ENCODE results near the gene NFIA. TPM values are rescaled to one million over a fixed set of nuclear protein-coding genes. Genes with fewer than 3 reads are reported as not detected.

NFIA gene
- total RNA-seq, 1 donor from 2014 or later = 68.1 TPM

- DNase-seq = no peak
Measured at GRCh38 chr1:61337037-61337436, 254.7 kb downstream of the NFIA start.

GRCh38 chr1:61337441-61337951 lies 255.1 kb downstream of the NFIA start:
- DNase-seq = peak; percentile 43

- DNase-seq = peak; percentile 95
Measured at GRCh38 chr1:61337981-61338848, 255.9 kb downstream of the NFIA start.

DNA sequence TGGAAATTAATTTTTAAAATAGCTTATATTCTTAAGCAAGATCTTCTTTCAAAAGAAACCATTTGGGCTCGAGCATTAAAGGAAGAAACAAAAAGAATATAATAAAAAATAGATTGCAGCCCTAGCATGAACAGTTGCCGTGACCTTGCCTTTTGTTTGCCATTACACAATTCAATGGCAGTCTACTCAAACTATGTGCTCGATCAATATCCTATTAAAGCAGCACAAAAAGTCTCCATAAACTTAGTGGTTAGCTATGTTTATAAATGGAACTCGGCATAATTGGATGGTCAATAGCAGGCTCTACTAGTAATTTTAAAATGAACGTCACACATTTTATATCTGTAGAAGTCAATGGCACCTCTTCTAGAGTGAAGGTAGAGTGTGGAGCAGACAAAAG lies 256.5 kb downstream of the NFIA start:
- no peak for DNase-seq

- DNase-seq = no peak
Measured at GRCh38 chr1:61341426-61341825, 259.1 kb downstream of the NFIA start.

DNA sequence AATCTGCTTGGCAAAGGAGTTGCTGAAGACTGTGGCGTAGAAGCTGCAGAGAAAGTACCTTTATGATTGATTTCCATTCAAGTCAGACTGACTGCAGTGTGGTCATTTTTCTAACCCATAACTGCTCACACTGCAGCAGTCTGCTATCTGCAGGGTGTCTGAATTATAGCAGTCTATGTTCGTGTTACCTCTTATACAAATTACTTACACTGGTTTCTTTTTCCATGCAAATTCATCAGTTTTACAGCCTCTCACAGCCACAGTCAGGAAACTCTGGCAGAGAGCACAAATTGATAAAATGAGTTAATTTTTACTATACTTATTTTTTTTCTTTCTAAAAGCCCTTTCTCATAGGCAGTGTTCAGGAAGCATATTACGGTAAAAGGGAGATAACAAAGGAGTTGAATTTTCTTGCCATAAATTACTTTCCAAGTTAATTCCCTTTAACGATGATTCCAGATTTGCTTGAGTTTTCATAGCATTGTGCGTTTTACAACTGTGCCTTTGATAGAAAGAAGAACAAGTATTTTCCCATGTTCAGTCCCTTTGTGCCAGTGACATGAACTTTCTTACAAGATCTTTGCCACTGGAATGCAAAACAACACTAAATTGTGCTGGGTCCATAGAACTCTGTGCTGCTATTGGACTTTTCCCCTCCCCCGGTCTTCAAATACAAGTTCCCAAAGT lies 261.5 kb downstream of the NFIA start:
- no peak for DNase-seq

DNA sequence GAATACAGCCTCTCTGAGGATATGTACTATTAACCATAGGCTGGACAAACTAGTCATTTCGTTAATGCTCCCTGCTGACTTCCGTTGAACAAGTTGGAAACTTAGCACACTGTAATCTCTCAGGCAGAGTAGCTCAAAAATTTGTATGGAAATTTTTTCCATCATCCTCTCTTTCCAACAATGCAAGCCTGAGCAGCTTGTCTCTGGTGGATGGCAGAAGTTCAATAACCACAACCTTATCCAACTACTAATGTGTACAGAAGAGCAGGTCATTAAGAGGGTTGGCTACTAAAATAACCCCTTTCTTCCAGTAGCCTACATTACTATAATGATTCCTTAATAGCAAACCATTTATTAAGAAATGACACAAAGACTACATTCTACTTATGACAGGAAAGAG lies 262.3 kb downstream of the NFIA start:
- no peak for DNase-seq

GRCh38 chr1:61348025-61348665 lies 265.8 kb downstream of the NFIA start:
- DNase-seq = no peak

DNA sequence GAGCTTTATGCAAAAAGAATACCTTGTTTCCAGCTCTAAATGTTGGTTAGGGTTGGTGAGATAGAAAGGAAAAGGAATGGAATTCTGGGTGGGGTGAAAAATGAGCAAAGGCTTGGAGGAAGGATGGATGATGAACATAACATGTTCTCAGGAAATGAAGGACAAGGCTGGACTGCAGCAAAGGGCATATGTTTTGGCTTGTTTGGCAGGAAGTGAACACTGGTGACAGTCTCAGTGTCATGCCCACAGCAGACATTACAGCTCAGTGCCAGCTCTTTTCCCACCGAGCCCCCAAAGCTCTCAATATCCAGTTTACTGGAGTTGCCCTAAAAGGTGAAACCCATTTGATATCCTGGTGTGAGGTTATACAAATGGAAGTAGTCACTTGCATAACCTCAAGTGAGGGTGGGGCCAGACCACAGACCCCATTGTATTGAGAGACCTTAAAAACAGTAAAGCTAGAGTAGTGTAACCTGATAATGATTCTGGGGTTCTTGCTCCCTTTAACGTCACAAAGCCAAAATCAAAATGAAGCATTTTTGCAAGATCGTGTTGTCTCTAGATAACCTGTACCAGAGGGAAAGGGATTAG lies 270.6 kb downstream of the NFIA start:
- DNase-seq = no peak

DNA sequence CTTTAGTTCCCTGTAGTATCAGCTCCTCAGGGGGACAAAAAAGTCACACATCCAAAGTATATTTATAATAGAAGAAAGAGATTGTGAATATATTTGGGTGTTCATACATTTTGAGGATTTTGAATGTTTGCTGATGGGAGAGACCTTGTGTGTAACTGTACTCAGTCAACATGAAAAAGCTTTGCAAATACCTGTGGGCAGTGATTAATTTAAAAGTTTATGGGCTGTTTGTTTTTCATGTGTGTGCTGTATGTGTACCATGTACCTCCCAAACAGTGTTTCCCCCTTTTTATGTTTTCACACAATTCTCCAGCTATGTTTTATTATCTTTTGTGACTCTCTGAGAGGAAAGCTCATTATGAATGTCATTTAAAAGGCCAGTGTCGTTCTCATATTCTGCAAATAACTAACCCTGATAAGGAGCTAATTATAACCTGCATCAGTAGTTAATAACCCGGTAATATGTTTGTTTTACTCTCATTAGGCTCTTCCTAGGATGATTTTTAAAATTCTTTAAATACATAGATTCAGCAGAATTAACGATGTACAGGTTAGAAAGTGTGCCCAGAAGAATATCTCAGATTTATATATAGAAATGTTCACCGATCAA lies 271.5 kb downstream of the NFIA start:
- DNase-seq = no peak

GRCh38 chr1:61356016-61356415 lies 273.7 kb downstream of the NFIA start:
- DNase-seq = no peak

DNA sequence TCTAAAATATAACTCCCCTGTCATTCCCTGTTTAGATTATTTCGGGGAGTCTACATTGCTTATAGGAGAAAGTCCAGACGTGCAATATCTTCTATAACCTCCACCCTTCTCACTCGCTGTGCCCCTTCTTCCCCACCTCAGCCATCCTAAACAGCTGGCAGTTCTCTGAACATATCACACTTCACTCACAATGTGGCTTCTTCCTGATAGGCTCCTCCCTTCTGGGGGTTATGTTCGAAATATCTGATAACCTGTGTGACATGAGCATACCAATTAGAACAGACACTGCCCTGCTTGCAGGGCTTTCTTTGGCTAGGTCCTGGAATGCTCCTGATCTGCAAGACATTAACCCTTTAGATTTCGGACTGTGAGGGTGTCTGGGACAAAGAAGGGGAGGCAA lies 274.6 kb downstream of the NFIA start:
- DNase-seq = no peak

DNA sequence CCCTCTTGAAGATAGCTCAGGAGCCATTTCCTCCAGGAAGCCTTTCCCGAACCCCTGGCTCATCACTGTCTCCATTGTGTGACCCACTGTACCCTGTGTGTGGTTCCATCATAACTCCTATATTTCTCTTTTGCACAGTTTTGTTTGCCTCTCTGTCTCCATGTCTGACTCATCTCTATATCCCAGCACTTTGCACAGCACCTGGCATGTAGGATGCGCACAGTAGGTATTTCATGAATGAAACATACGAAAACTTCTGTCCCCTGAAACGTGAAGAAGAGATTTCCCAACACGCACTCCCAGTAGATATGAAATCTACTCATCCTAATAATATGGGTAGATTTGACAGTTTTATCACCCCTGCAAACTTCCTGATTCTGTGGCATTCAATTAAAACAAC lies 275.2 kb downstream of the NFIA start:
- DNase-seq = no peak

- DNase-seq = no peak
Measured at GRCh38 chr1:61358770-61359455, 276.6 kb downstream of the NFIA start.

GRCh38 chr1:61361931-61362330 lies 279.6 kb downstream of the NFIA start:
- peak; percentile 38 for DNase-seq

GRCh38 chr1:61362351-61362750 lies 280.0 kb downstream of the NFIA start:
- DNase-seq = no peak

GRCh38 chr1:61368366-61368765 lies 286.0 kb downstream of the NFIA start:
- DNase-seq = no peak

DNA sequence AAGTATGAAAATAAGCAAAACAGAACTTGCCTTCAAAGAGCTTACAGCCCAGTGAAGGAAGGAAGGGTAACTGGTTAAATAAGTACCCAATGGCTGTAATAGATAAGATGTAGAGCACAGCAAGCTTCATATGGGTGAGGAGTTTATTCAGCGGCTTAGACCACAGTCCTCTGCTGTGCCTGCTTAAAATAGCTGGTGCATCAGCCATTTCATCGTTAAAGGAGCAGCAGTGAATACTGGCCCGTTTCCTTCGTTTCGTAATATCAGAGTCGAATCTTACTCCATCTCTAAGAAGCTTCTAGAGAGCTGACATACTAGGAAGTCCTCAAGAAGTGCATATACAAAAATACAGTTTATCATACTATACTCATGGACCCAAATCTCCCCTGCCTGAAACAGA lies 286.5 kb downstream of the NFIA start:
- DNase-seq = no peak

DNA sequence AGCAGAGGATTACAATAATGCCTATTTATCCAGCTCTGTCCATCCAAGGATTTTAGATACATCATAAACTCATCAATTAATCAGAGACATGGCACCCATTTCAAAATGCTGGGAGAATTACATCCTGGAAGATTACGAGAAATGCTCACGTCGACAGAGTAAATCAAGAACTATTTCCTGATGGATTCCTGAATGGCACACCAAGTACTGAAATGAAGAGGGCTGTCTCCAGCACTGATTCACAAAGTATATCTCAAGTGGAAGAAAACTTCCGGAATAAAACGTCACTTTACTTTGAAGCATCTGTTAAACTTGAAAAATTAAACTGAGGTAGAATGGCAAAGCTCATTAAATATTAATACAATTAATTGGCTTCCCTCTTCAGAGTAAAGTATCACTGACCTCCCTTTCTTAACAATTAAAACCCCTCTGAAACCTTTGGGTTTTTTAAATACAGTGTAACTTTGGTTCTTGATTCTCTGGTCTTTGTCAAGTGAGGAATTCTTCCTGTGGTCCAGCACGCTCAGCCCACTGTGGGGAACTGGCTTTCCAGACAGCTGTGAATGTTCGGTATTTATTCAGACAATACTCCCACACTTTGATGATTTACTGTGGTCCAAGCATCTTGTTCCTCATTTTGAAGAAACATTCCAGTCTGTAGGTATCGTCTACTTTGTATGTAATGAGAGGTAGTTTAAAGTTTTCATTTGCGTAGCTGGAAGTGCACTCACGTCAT lies 288.0 kb downstream of the NFIA start:
- DNase-seq = no peak

- peak; percentile 46 for DNase-seq
Measured at GRCh38 chr1:61370913-61371279, 288.5 kb downstream of the NFIA start.

DNA sequence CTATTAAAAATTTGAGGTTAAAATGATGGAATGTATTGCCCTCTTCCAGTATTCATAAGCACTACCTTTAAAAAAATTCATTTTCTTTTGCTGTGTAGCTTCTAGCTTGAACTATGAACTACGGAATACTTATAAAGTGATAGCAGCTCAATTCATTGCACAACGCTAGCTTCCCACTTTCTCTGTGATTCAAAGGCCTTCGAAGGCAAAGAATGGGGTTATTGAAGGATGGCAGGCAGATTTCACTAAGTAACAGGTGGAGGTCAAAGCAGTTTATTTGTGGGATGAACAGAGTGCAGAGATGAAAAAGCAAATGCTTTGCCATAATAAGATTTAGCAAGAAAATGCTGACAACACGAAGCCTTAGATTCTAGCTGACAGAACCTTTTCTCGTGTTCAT lies 290.6 kb downstream of the NFIA start:
- DNase-seq = no peak
